Coronary artery (tissue), 2 donors: ENCODE data around the gene LRRC72.
"Not testable (repeated sequence)": the region's sequence is repeated elsewhere in the genome, so short reads cannot be mapped to it uniquely, and the experiment has no call there.

Experiments
- DNase-seq: peaks from one replicate; pipeline ENCODE4 v3.0.0-alpha.2; 2017; ENCODE audit warnings: low spot score
- H3K27ac ChIP-seq, 2 donors: fragments of 200-600 bp; sonication (generic); one replicate each; pipeline ENCODE4 v1.5.1; 2016 to 2019
- H3K4me3 ChIP-seq: fragments of 200-600 bp; sonication (generic); 2 replicates; pipeline ENCODE4 v1.5.1; 2016; ENCODE audit warnings: mild to moderate bottlenecking, moderate library complexity
- CTCF ChIP-seq: fragments of 200-600 bp; sonication (generic); IDR thresholded peaks from one replicate; pipeline ENCODE4 v1.5.1; 2019; ENCODE audit warnings: antibody characterized with exemption

Gene LRRC72

DNA sequence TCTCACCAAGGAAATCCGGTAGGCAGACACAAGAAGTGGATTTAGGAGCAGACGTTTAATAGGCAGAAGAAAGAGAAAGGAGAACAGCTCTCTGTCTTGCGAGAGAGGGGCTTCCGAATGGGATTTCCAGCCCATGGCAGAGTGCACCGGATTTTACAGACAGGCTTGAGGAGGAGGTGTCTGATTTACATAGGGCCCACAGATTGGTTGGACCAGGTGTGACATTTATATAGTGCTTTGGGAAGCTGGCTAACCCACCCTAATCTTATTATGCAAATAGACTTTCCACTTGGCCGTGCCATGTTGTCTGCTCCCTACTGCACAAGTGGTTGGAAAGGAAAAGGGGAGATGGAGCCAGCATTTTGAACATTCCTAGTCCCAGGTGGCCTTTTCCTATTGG is 61.2 kb downstream of the LRRC72 start:
- Histone ChIP-seq H3K27ac (no peak overlapping the region), H3K4me3 (no peak overlapping the region)
- DNase-seq: no peak
- no peak for TF ChIP-seq CTCF

- no peak for TF ChIP-seq CTCF
- no peak for DNase-seq
- no peak overlapping the region for H3K4me3 ChIP-seq
These were observed 63.3 kb downstream of the LRRC72 start for GRCh38 chr7:16589881-16590280.

DNA sequence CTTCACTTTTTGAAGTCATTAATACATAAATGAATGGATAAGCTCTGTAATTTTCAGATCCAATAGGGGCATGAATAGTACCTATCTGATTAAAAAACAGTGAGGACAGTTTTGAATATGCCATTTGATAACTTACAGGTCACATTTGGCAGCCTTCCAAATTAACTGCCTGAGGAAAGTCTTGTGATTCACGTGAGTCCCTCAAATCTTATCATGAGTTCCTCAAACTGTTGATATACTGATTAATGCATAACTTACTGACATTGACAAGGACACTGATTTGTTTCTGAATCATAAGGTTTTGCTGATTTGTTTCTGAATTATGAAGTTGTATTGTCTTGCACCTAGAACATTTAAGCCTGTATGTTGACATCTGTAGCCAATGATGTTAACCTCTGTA is 63.8 kb downstream of the LRRC72 start:
- TF ChIP-seq CTCF: no peak
- no peak for DNase-seq

More at GRCh38 chr7:16589881-16590280, 63.3 kb downstream of the LRRC72 start:
- no peak overlapping the region for H3K27ac ChIP-seq

GRCh38 chr7:16592395-16592794 is 65.8 kb downstream of the LRRC72 start:
- no peak overlapping the region for H3K27ac ChIP-seq
- H3K4me3 ChIP-seq: no peak overlapping the region
- TF ChIP-seq CTCF: no peak
- no peak for DNase-seq

More for the DNA sequence above, 63.8 kb downstream of the LRRC72 start:
- no peak overlapping the region for H3K27ac ChIP-seq
- no peak overlapping the region for H3K4me3 ChIP-seq

DNA sequence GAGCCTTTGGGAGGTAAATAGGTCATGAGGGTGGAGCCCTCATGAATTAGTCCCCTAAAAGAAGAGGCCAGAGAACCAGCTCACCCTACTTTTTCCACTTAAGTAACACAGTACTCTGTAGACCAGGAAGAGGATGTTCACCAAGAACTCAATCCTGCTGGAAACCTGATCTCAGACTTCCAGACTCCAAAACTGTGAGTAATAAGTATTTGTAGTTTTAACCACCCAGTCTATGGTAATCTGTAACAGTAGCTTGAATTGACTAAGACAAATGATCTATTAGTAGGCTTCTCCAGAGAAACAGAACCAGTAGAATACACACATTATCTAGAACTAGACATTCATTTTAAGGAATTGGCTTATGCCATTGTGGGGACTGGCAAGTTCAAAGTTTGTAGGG is 67.4 kb downstream of the LRRC72 start:
- no peak for TF ChIP-seq CTCF
- Histone ChIP-seq H3K27ac (no peak overlapping the region), H3K4me3 (no peak overlapping the region)
- no peak for DNase-seq

- Histone ChIP-seq H3K27ac (no peak overlapping the region), H3K4me3 (no peak overlapping the region)
- TF ChIP-seq CTCF: no peak
- DNase-seq: no peak
These were observed 68.1 kb downstream of the LRRC72 start for GRCh38 chr7:16594676-16595075.

- H3K27ac ChIP-seq, DNase-seq, H3K4me3 ChIP-seq: not testable (repeated sequence)
These were observed 69.0 kb downstream of the LRRC72 start for GRCh38 chr7:16595596-16595995.

DNA sequence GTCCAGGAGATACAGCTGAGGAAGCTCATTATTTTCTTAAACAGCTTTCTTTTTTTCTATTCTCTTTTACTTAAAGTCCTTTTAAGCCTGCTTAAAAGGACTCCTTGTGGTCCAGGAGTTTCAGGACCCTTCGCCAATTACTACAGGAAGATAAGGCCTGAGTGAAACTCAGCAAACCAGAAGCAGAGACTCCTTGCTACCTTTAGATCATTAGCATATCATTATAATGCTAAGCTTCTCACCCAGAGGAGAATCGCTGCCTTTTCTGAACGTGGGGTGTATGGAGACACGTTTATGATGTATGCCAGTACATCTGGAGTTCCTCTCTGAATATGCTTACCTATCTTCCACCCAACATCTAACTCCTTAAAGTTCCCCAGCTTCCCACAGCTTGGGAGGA is 71.4 kb downstream of the LRRC72 start:
- DNase-seq: no peak
- no peak overlapping the region for H3K4me3 ChIP-seq
- no peak overlapping the region for H3K27ac ChIP-seq
- no peak for TF ChIP-seq CTCF
